ENCODE data around the gene ADARB2.

DNA sequence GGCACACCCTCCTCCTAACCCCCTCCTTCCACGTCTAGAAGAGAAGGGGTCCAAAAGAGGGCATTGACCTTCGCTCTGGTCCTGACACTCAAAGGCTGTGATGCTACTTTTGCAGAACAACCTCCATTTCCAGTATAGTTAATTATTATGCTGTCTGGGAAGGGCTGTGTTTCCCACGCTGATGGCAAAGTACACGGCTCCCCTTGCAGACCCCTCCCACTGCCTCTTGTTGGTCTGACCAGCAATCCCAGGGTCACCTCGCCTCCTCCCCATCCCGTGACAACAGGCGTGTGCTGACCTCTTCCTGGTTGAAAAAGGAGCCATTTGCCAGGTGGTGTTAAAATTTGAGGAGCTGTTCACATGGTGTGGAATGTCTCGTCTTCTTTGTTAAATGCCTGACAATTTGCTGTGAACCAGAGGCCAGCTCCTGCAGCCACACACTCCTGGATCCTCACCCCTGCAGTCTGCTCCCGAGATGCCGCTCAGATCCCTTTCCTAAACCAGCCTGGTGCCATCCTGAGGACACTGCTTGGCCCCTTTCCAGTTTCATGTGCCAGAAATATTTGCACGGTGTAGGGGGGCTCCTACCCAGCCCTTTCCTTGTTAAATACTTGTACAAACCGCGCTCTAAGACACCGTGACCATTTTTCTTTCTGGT, 359.5 kb downstream of the ADARB2 start:
- TF ChIP-seq, protein P1, sequence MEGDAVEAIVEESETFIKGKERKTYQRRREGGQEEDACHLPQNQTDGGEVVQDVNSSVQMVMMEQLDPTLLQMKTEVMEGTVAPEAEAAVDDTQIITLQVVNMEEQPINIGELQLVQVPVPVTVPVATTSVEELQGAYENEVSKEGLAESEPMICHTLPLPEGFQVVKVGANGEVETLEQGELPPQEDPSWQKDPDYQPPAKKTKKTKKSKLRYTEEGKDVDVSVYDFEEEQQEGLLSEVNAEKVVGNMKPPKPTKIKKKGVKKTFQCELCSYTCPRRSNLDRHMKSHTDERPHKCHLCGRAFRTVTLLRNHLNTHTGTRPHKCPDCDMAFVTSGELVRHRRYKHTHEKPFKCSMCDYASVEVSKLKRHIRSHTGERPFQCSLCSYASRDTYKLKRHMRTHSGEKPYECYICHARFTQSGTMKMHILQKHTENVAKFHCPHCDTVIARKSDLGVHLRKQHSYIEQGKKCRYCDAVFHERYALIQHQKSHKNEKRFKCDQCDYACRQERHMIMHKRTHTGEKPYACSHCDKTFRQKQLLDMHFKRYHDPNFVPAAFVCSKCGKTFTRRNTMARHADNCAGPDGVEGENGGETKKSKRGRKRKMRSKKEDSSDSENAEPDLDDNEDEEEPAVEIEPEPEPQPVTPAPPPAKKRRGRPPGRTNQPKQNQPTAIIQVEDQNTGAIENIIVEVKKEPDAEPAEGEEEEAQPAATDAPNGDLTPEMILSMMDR (IDR thresholded peaks at IDR 0.05) = no peak
- TF ChIP-seq POLR2A (IDR thresholded peaks at IDR 0.05) = no peak
